ENCODE results near the gene RALGDS.
A peak's percentile ranks its signal among the peaks of the same experiment; 100 is the strongest.

RALGDS gene

GRCh38 chr9:133134388-133135145 lies 13.5 kb upstream of the RALGDS start:
- no peak for DNase-seq (ENCODE audit: low read depth)
- no peak overlapping the region for H3K4me3 ChIP-seq (ENCODE audit: low read depth, low read length)
- TF ChIP-seq, protein P1, sequence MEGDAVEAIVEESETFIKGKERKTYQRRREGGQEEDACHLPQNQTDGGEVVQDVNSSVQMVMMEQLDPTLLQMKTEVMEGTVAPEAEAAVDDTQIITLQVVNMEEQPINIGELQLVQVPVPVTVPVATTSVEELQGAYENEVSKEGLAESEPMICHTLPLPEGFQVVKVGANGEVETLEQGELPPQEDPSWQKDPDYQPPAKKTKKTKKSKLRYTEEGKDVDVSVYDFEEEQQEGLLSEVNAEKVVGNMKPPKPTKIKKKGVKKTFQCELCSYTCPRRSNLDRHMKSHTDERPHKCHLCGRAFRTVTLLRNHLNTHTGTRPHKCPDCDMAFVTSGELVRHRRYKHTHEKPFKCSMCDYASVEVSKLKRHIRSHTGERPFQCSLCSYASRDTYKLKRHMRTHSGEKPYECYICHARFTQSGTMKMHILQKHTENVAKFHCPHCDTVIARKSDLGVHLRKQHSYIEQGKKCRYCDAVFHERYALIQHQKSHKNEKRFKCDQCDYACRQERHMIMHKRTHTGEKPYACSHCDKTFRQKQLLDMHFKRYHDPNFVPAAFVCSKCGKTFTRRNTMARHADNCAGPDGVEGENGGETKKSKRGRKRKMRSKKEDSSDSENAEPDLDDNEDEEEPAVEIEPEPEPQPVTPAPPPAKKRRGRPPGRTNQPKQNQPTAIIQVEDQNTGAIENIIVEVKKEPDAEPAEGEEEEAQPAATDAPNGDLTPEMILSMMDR (IDR thresholded peaks at IDR 0.05; ENCODE audit: insufficient read depth, low read depth, low read length, missing control alignments) = no peak

- TF ChIP-seq, protein P1 (IDR thresholded peaks at IDR 0.05; ENCODE audit: insufficient read depth, low read depth, low read length, missing control alignments) = no peak
- peak overlapping the region; percentile 21; the same call in 1 of the 2 replicates for H3K4me3 ChIP-seq (ENCODE audit: low read depth, low read length)
- DNase-seq (ENCODE audit: low read depth) = peak; percentile 96
Observed at GRCh38 chr9:133133681-133134387, 12.8 kb upstream of the RALGDS start.

- no peak for DNase-seq (ENCODE audit: low read depth)
- TF ChIP-seq, protein P1 (IDR thresholded peaks at IDR 0.05; ENCODE audit: insufficient read depth, low read depth, low read length, missing control alignments) = no peak
- no peak overlapping the region for H3K4me3 ChIP-seq (ENCODE audit: low read depth, low read length)
Observed at GRCh38 chr9:133132174-133132573, 11.1 kb upstream of the RALGDS start.

DNA sequence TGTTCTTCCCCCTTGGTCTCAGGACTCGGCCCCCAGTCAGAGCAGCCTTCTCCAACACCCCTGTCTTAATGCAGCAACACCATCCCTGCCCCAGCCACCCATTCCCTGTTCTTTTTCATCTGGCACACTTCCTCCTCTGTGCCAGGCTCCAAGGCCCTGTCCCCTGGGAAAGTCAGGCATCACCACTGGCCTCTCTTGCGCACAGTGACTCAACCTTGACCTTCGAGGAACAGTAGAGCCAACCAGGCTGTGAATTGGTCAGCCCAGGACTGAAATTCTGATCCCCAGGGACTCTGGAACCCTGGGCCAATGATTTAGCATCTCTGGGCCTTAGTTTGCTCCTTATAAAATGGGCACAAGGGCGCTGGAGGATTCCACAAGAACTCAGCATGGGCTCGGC lies 10.5 kb upstream of the RALGDS start:
- no peak for DNase-seq (ENCODE audit: low read depth)
- no peak overlapping the region for H3K4me3 ChIP-seq (ENCODE audit: low read depth, low read length)
- TF ChIP-seq, protein P1 (IDR thresholded peaks at IDR 0.05; ENCODE audit: insufficient read depth, low read depth, low read length, missing control alignments) = no peak

DNA sequence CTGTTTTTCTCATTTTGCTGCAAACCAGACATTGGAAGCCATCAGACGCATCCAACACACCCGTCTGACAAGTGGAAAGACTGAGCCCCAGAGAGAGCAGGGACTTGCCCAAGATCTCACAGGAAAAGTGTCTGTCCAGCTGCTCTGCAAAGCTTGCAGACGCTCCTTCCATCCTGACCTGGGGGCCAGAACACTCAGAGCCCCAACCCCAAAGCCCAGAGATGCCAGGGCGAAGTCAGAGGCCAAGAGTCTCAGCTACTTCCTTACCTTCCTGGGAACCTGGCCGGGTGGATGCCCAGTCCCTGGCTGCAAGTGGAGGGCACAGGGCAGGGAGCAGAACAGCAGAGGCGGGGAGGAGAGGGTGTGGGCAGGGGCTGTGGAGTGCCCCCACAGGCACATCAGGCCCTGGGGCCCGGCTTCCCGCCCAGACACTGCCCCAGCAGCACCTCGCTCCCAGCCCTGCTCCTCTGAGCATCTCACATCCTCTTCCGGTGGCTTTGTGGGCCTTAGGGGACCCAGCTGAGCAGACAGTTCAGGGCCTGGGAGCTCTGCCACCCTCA lies 9.7 kb upstream of the RALGDS start:
- peak; percentile 80 for DNase-seq (ENCODE audit: low read depth)
- TF ChIP-seq, protein P1 (IDR thresholded peaks at IDR 0.05; ENCODE audit: insufficient read depth, low read depth, low read length, missing control alignments) = no peak
- H3K4me3 ChIP-seq (ENCODE audit: low read depth, low read length) = peak overlapping the region; percentile 64

DNA sequence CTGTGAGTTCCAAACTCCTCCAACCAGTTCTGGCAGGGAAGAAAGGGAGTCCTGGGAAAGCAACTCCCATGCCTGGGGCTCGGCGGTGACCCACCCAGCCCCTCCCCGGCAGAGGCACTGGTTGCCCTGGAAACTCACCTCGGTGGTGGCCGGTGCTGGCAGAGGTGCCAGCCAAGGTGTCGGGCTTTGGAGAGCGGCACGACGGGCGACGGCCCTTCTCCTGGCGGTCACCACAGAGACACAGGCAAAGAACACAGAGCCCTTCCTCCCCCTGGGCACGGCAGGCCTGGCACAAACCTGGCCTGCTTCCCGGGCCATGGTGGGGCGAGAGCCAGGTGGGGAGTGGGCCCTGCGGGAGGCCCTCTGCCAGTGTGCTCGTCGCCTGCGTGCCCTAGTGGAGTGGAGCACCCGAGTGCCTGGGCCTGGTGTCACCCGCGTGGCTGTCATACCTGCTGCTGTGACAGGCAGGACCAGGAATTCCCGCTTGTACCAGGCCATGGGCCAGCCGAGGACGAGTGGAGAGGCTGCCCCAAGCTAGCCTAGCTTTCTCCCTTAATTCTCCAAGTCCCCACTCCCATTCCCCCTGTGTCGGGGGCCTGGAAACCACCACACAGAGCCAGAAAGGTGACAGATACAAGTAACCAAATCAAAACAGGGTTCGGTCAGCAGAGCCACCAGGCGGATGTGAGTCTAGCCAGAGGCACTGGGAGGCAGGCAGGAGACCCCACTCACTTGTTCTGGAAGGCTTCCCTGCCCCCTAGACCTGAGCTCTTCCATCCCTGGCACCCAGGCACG lies 8.2 kb upstream of the RALGDS start:
- DNase-seq (ENCODE audit: low read depth) = no peak
- TF ChIP-seq, protein P1 (IDR thresholded peaks at IDR 0.05; ENCODE audit: insufficient read depth, low read depth, low read length, missing control alignments) = no peak
- H3K4me3 ChIP-seq (ENCODE audit: low read depth, low read length) = no peak overlapping the region
